Panc1 (cell line): Measurements from ENCODE around the gene MTPN. TPM values are rescaled to one million over a fixed set of nuclear protein-coding genes. Genes with fewer than 3 reads are reported as not detected.

ENCODE experiments used
- ATAC-seq: fragments of 200-7000 bp; cut with Tn5 transposase; 2 replicates; pipeline ENCODE4 v1.9.1; 2020; ENCODE audit warnings: mild to moderate bottlenecking, moderate library complexity
- BruUV-seq: library from RNA; stranded (reverse); fragments of 400-500 nt; replicated peaks from 2 replicates; lab custom pipeline; 2021; lab: Mats Ljungman, UMichigan
- CTCF ChIA-PET: fragments of 300-600 bp; sonication (Branson Sonifier 250); formaldehyde crosslinking; loops from one replicate; lab custom pipeline; 2022; ENCODE audit warnings: antibody characterized with exemption; lab: Charles Lee
- POLR2A ChIA-PET: fragments of 300-600 bp; sonication (Branson Sonifier 250); formaldehyde crosslinking; loops from one replicate; lab custom pipeline; 2022; ENCODE audit warnings: antibody characterized with exemption; lab: Charles Lee
- DNase-seq: peaks from one replicate; pipeline ENCODE4 v3.0.0-alpha.2; 2010; ENCODE audit warnings: low read depth, low spot score
- H3K27ac ChIP-seq: 2 replicates; pipeline ENCODE4 v1.5.1; 2011; ENCODE audit warnings: mild to moderate bottlenecking, low read length, inconsistent platforms
- H3K27me3 ChIP-seq: fragments of 200-500 bp; sonication (Bioruptor generic); 2 replicates; pipeline ENCODE4 v1.6.0; 2014; ENCODE audit warnings: low read length, inconsistent platforms; ENCODE audit not compliant: control insufficient read depth, insufficient read depth
- H3K36me3 ChIP-seq: fragments of 200-500 bp; sonication (Bioruptor generic); 2 replicates; pipeline ENCODE4 v1.5.1; 2014; ENCODE audit warnings: inconsistent platforms, mild to moderate bottlenecking, low read length, moderate library complexity; ENCODE audit not compliant: control insufficient read depth, insufficient read depth
- H3K4me1 ChIP-seq: 2 replicates; pipeline ENCODE4 v1.5.1; 2011; ENCODE audit warnings: inconsistent platforms, mild to moderate bottlenecking, low read length, moderate library complexity; ENCODE audit not compliant: control insufficient read depth, insufficient read depth
- H3K4me3 ChIP-seq, 2 experiments: 2 replicates each; pipeline ENCODE4 v1.5.1; 2011 to 2012; ENCODE audit warnings: low read depth in 2 of 2, low read length in 2 of 2, mild to moderate bottlenecking in 2 of 2, inconsistent platforms in 1 of 2, moderate library complexity in 1 of 2
- H3K9me3 ChIP-seq: fragments of 200-500 bp; sonication (Bioruptor generic); 2 replicates; pipeline ENCODE4 v1.5.1; 2014; ENCODE audit warnings: low read depth, mild to moderate bottlenecking, inconsistent platforms, low read length, moderate library complexity; ENCODE audit not compliant: control insufficient read depth, insufficient read depth
- CTCF ChIP-seq: fragments of 450-650 bp; IDR thresholded peaks from 2 replicates; pipeline ENCODE4 v1.5.1; 2017; ENCODE audit warnings: mild to moderate bottlenecking
- POLR2AphosphoS5 ChIP-seq: IDR thresholded peaks from 2 replicates; pipeline ENCODE4 v1.6.1; 2012; ENCODE audit warnings: mild to moderate bottlenecking, low read depth, low read length, moderate library complexity
- REST ChIP-seq, 2 experiments: IDR thresholded peaks; 2 replicates each; pipeline ENCODE4 v1.6.1; 2011 to 2012; ENCODE audit warnings: low read depth in 2 of 2, control low read depth in 1 of 2, low read length in 1 of 2, mild to moderate bottlenecking in 1 of 2, moderate library complexity in 1 of 2; ENCODE audit not compliant: insufficient read depth in 1 of 2
- SIN3A ChIP-seq: IDR thresholded peaks from 2 replicates; pipeline ENCODE4 v1.6.1; 2012; ENCODE audit warnings: low read depth, mild to moderate bottlenecking, low read length, moderate library complexity, borderline replicate concordance; ENCODE audit not compliant: insufficient read depth
- TCF7L2 ChIP-seq: IDR thresholded peaks from 2 replicates; pipeline ENCODE4 v1.6.1; 2011; ENCODE audit warnings: mild to moderate bottlenecking, low read depth, low read length, inconsistent platforms
- in situ Hi-C: cut with HindIII; loops from 2 replicates; pipeline ENCODE4 v1.10.0; 2016; ENCODE audit warnings: low sequenced_read_pairs, low pct_unique_long_range_greater_than_20kb
- intact Hi-C: fragments of 100-400 bp; cut with micrococcal nuclease; formaldehyde crosslinking; loops from one replicate; pipeline ENCODE4 v1.10.0; 2022; ENCODE audit not compliant: unreplicated experiment
- total RNA-seq: library from RNA; stranded (reverse); gene quantifications from one replicate; pipeline ENCODE4 v1.2.1, GENCODE V29; 2021; ENCODE audit not compliant: unreplicated experiment

MTPN gene
- total RNA-seq, 1 experiment from 2014 or later: 177 TPM

GRCh38 chr7:135929249-135929648, 47.9 kb downstream of the MTPN start:
- POLR2A ChIA-PET: no interaction called here
- no peak for TF ChIP-seq TCF7L2
- no peak for TF ChIP-seq POLR2AphosphoS5
- TF ChIP-seq REST (IDR thresholded peaks at IDR 0.05; ENCODE audit: insufficient read depth in 1 of 2, low read depth in 2 of 2, low read length in 1 of 2): no peak
- TF ChIP-seq CTCF: no peak
- no peak for TF ChIP-seq SIN3A
- Histone ChIP-seq H3K9me3 (no peaks in the 10 kb centered on the region), H3K27me3 (no peaks in the 10 kb centered on the region), H3K4me3 (no peak overlapping the region), H3K36me3 (peaks cover 6% of the 10 kb centered on the region), H3K4me1 (no peaks in the 10 kb centered on the region; the same call in 1 of the 2 replicates), H3K27ac (no peak overlapping the region)
- DNase-seq (no peak), ATAC-seq (no peak)
- CTCF ChIA-PET: no interaction called here
- intact Hi-C loops: no loop called here
- BruUV-seq: no TSS peak
- in situ Hi-C loops: no loop called here

- no peak overlapping the region for H3K4me3 ChIP-seq
- no peak for DNase-seq
- H3K27ac ChIP-seq: no peak overlapping the region
- no TSS peak for BruUV-seq
- in situ Hi-C loops: no loop called here
- TF ChIP-seq CTCF (no peak), TCF7L2 (no peak), SIN3A (no peak), POLR2AphosphoS5 (no peak), REST (IDR thresholded peaks at IDR 0.05; ENCODE audit: insufficient read depth in 1 of 2, low read depth in 2 of 2, low read length in 1 of 2) (no peak)
- H3K36me3 ChIP-seq: peaks cover 6% of the 10 kb centered on the region
- H3K27me3 ChIP-seq: no peaks in the 10 kb centered on the region
- intact Hi-C loops: no loop called here
- no peak for ATAC-seq
- POLR2A ChIA-PET: interaction anchor here (0.6 to 0.7 kb wide), 2 partner anchors 25 to 553 kb away, joined by 4 to 5 read pairs; no protein-coding TSS in a partner anchor
- CTCF ChIA-PET: no interaction called here
- no peaks in the 10 kb centered on the region for H3K9me3 ChIP-seq
- no peaks in the 10 kb centered on the region; the same call in 1 of the 2 replicates for H3K4me1 ChIP-seq
Observed at GRCh38 chr7:135928136-135928535, 49.0 kb downstream of the MTPN start.
